ENCODE data around the gene PRKAR1B.
"Not testable (repeated sequence)": the region's sequence is repeated elsewhere in the genome, so short reads cannot be mapped to it uniquely, and the experiment has no call there.

PRKAR1B gene

DNA sequence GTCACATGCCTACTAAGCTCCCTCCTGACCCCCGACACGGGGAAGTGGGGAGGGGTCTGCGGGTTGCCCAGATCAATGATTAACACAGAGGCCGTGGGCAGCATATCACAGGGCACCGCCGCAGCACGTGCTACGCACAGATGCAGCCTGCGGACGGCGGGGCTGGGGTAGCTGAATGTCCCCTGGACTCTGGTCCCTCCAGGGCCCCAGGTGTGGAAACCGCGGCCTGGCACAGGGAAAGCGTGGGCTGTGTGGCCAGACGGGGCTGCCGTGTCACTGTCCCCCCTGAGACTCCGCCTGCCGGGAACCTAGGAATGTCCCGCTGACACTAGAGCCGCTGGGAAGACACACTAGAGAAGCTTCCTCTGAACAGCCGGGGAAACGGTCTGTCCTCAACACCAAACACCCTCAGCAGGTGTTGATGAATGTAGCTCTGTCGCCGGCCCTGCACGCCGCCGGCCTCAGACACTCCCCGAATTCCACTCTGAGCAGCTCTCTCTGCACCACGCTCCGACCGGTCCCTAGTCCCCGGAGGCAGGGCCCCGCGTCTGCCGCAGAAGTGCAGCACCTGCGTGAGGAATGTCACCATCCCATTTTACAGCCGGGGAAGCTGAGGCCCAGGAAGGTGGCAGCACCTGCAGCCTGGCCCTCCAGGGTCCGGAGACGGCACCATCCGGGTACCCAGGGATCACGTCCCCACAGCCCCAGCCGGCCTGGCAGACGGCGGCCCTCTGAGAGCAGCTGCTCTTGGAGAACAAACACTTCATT is 174.0 kb downstream of the PRKAR1B start:
- Histone ChIP-seq H3K4me1 (ENCODE audit: insufficient read depth, poor library complexity, severe bottlenecking) (no peaks in the 10 kb centered on the region), H3K36me3 (ENCODE audit: low read depth) (no peaks in the 10 kb centered on the region), H3K27ac (ENCODE audit: poor library complexity, severe bottlenecking) (no peak overlapping the region), H3K27me3 (ENCODE audit: insufficient read depth, poor library complexity, severe bottlenecking) (no peaks in the 10 kb centered on the region), H3K9me3 (ENCODE audit: severe bottlenecking) (no peaks in the 10 kb centered on the region), H3K4me3 (ENCODE audit: severe bottlenecking) (no peak overlapping the region)
- no peak for DNase-seq (ENCODE audit: low spot score)
- TF ChIP-seq, protein P1, sequence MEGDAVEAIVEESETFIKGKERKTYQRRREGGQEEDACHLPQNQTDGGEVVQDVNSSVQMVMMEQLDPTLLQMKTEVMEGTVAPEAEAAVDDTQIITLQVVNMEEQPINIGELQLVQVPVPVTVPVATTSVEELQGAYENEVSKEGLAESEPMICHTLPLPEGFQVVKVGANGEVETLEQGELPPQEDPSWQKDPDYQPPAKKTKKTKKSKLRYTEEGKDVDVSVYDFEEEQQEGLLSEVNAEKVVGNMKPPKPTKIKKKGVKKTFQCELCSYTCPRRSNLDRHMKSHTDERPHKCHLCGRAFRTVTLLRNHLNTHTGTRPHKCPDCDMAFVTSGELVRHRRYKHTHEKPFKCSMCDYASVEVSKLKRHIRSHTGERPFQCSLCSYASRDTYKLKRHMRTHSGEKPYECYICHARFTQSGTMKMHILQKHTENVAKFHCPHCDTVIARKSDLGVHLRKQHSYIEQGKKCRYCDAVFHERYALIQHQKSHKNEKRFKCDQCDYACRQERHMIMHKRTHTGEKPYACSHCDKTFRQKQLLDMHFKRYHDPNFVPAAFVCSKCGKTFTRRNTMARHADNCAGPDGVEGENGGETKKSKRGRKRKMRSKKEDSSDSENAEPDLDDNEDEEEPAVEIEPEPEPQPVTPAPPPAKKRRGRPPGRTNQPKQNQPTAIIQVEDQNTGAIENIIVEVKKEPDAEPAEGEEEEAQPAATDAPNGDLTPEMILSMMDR (IDR thresholded peaks at IDR 0.05; ENCODE audit: poor library complexity, severe bottlenecking), result no peak
- ATAC-seq (ENCODE audit: low read depth), result no peak

DNA sequence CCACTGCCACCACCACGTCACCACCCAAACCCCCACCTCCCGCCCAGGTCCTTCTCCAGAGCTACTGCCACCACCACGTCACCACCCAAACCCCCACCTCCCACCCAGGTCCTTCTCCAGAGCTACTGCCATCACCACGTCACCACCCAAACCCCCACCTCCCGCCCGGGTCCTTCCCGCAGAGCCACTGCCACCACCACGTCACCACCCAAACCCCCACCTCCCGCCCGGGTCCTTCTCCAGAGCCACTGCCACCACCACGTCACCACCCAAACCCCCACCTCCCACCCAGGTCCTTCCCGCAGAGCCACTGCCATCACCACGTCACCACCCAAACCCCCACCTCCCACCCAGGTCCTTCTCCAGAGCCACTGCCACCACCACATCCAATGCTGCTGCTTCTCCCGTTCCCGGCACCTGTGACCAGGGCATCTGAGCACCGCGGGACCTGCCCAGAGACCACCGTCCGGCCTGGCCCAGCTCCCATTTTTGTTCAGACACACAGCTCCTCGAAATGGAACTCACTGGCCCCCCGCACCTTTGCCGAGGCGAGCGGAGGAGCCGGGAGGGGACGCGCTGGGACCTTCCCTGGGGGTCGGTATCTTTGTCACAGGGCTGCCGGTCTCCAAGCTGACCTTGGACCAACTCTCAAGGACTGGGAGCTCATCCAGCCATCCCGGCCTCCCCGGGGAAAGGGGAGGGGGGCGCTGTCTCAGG is 174.8 kb downstream of the PRKAR1B start:
- H3K4me1 ChIP-seq (ENCODE audit: insufficient read depth, poor library complexity, severe bottlenecking); H3K27ac ChIP-seq (ENCODE audit: poor library complexity, severe bottlenecking); H3K27me3 ChIP-seq (ENCODE audit: insufficient read depth, poor library complexity, severe bottlenecking); H3K4me3 ChIP-seq (ENCODE audit: severe bottlenecking); H3K9me3 ChIP-seq (ENCODE audit: severe bottlenecking); H3K36me3 ChIP-seq (ENCODE audit: low read depth); DNase-seq (ENCODE audit: low spot score); ATAC-seq (ENCODE audit: low read depth): not testable (repeated sequence)

DNA sequence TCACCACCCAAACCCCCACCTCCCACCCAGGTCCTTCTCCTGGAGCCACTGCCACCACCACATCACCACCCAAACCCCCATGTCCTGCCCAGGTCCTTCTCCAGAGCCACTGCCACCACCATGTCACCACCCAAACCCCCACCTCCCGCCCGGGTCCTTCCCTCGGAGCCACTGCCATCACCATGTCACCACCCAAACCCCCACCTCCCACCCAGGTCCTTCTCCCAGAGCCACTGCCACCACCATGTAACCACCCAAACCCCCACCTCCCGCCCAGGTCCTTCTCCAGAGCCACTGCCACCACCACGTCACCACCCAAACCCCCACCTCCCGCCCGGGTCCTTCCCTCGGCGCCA is 175.5 kb downstream of the PRKAR1B start:
- H3K9me3 ChIP-seq (ENCODE audit: severe bottlenecking); H3K4me3 ChIP-seq (ENCODE audit: severe bottlenecking); DNase-seq (ENCODE audit: low spot score); H3K27ac ChIP-seq (ENCODE audit: poor library complexity, severe bottlenecking); H3K27me3 ChIP-seq (ENCODE audit: insufficient read depth, poor library complexity, severe bottlenecking); ATAC-seq (ENCODE audit: low read depth); H3K36me3 ChIP-seq (ENCODE audit: low read depth); H3K4me1 ChIP-seq (ENCODE audit: insufficient read depth, poor library complexity, severe bottlenecking): not testable (repeated sequence)

DNA sequence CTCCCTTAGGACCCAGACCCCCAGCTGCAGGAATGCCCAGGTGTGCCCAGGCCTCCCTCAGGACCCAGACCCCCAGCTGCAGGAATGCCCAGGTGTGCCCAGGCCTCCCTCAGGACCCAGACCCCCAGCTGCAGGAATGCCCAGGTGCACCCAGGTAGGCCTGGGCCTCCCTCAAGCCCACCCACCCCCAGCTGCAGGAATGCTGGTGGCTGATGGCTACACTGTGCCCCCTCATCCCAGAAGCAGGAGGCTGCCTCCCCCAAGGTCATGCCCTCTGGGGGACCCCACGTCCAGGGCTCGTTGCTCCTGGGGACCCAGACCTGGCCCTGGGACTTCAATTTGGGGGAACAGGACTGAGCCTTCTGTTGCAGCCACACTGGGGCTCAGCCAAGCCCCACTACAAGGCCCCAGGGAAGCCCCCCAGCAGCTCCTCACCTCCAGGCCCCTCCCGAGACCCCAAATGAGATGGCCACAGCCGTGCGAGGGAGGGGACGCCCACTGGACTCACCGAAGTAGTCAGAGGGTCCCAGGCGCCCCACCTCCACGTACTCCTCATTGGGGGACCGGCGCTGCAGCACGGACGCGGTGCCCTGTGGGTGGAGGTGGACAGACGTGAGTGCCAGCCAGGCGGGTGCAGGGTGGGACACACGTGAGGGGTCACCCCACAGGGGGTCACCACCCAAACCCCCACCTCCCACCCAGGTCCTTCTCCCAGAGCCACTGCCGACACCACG is 176.0 kb downstream of the PRKAR1B start:
- no peak for DNase-seq (ENCODE audit: low spot score)

DNA sequence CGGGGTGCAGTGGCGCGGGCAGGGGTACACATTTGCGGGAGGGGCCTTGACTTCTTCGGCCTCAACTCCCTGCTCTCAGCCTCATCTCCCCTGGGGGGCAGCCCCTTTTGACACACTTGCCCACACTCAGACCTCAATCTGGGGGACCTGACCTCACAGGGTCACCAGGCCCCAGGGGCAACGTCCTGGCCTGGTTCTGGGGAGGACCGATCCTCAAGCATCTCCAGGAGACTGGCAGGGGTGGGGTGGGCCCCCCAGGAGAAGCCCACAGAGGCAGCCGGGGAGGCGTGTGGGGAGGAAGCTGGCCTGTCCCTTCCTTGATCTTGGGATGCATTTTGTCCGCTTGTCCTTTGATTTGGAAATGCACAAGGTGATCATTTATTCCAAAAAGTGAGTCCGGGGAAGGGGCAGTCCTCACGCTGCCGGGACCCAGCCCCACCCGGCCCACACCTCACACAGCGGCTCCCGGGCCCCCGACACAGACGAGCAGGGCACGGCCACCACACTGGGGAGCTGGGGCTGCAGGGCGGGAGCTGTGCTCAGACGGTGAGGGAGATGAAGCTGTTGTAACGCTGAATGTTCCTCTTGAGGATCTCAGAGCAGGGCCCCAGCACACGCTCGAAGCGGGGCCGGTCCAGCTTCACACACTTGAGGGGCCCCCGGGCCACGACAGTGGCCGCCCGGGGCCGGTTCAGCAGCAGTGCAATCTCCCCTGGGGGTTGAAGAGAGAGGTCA is 177.0 kb downstream of the PRKAR1B start:
- Histone ChIP-seq H3K4me3 (ENCODE audit: severe bottlenecking) (no peak overlapping the region), H3K9me3 (ENCODE audit: severe bottlenecking) (no peaks in the 10 kb centered on the region), H3K36me3 (ENCODE audit: low read depth) (no peaks in the 10 kb centered on the region), H3K4me1 (ENCODE audit: insufficient read depth, poor library complexity, severe bottlenecking) (no peaks in the 10 kb centered on the region), H3K27ac (ENCODE audit: poor library complexity, severe bottlenecking) (no peak overlapping the region), H3K27me3 (ENCODE audit: insufficient read depth, poor library complexity, severe bottlenecking) (no peaks in the 10 kb centered on the region)
- ATAC-seq (ENCODE audit: low read depth) (no peak), DNase-seq (ENCODE audit: low spot score) (no peak)
- TF ChIP-seq, protein P1 (IDR thresholded peaks at IDR 0.05; ENCODE audit: poor library complexity, severe bottlenecking), result no peak

More for the DNA sequence above, 176.0 kb downstream of the PRKAR1B start:
- TF ChIP-seq, protein P1 (IDR thresholded peaks at IDR 0.05; ENCODE audit: poor library complexity, severe bottlenecking), result no peak
- Histone ChIP-seq H3K27ac (ENCODE audit: poor library complexity, severe bottlenecking) (no peak overlapping the region), H3K9me3 (ENCODE audit: severe bottlenecking) (no peaks in the 10 kb centered on the region), H3K4me3 (ENCODE audit: severe bottlenecking) (no peak overlapping the region), H3K27me3 (ENCODE audit: insufficient read depth, poor library complexity, severe bottlenecking) (no peaks in the 10 kb centered on the region), H3K36me3 (ENCODE audit: low read depth) (no peaks in the 10 kb centered on the region), H3K4me1 (ENCODE audit: insufficient read depth, poor library complexity, severe bottlenecking) (no peaks in the 10 kb centered on the region)
- ATAC-seq (ENCODE audit: low read depth), result no peak

All from RWPE2 (cell line).